Prostate gland (tissue), 2 donors: Measurements from ENCODE around the gene SPP2.

Experiments used
- CTCF ChIP-seq, 4 experiments: fragments of 200-600 bp in 2 of 4; fragments of 450-650 bp in 2 of 4; sonication (generic) in 2 of 4; IDR thresholded peaks; 1 replicate in 3 of 4; 2 replicates in 1 of 4; pipeline ENCODE4 v1.5.1; 2016 to 2019; ENCODE audit warnings: antibody characterized with exemption in 4 of 4, mild to moderate bottlenecking in 2 of 4, moderate library complexity in 2 of 4
- POLR2A ChIP-seq: fragments of 450-650 bp; IDR thresholded peaks from one replicate; pipeline ENCODE4 v1.6.1; 2016; ENCODE audit warnings: antibody characterized with exemption, mild to moderate bottlenecking
- POLR2AphosphoS5 ChIP-seq: sonication (generic); formaldehyde crosslinking; IDR thresholded peaks from one replicate; pipeline ENCODE4 v1.6.1; 2017; ENCODE audit warnings: antibody characterized with exemption

DNA sequence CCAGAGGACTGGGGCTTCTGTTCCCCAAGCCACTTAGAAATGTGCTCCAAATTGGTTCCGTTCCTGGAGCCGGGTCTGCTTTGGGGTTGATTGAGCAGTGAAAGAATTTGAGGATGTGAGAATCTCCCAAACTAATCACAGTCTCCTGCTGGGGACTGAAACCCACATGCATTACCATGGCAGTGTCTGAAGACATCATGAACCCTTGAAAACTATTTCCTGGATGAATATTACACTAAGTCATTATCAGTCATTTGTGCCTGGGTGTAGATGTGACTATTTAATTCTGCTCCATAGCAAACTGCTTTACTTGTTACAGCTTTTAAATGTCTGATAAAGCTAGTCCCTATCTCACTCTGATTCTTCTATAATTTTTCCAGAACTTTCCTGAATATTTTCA is 27.6 kb downstream of the SPP2 start:
- TF ChIP-seq CTCF (IDR thresholded peaks at IDR 0.05) = no peak
- TF ChIP-seq POLR2A = no peak
- TF ChIP-seq POLR2AphosphoS5 = no peak
